ENCODE data around the gene COG1.
"Not testable (repeated sequence)": the region's sequence is repeated elsewhere in the genome, so short reads cannot be mapped to it uniquely, and the experiment has no call there.

Gene COG1, protein sequence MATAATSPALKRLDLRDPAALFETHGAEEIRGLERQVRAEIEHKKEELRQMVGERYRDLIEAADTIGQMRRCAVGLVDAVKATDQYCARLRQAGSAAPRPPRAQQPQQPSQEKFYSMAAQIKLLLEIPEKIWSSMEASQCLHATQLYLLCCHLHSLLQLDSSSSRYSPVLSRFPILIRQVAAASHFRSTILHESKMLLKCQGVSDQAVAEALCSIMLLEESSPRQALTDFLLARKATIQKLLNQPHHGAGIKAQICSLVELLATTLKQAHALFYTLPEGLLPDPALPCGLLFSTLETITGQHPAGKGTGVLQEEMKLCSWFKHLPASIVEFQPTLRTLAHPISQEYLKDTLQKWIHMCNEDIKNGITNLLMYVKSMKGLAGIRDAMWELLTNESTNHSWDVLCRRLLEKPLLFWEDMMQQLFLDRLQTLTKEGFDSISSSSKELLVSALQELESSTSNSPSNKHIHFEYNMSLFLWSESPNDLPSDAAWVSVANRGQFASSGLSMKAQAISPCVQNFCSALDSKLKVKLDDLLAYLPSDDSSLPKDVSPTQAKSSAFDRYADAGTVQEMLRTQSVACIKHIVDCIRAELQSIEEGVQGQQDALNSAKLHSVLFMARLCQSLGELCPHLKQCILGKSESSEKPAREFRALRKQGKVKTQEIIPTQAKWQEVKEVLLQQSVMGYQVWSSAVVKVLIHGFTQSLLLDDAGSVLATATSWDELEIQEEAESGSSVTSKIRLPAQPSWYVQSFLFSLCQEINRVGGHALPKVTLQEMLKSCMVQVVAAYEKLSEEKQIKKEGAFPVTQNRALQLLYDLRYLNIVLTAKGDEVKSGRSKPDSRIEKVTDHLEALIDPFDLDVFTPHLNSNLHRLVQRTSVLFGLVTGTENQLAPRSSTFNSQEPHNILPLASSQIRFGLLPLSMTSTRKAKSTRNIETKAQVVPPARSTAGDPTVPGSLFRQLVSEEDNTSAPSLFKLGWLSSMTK

DNA sequence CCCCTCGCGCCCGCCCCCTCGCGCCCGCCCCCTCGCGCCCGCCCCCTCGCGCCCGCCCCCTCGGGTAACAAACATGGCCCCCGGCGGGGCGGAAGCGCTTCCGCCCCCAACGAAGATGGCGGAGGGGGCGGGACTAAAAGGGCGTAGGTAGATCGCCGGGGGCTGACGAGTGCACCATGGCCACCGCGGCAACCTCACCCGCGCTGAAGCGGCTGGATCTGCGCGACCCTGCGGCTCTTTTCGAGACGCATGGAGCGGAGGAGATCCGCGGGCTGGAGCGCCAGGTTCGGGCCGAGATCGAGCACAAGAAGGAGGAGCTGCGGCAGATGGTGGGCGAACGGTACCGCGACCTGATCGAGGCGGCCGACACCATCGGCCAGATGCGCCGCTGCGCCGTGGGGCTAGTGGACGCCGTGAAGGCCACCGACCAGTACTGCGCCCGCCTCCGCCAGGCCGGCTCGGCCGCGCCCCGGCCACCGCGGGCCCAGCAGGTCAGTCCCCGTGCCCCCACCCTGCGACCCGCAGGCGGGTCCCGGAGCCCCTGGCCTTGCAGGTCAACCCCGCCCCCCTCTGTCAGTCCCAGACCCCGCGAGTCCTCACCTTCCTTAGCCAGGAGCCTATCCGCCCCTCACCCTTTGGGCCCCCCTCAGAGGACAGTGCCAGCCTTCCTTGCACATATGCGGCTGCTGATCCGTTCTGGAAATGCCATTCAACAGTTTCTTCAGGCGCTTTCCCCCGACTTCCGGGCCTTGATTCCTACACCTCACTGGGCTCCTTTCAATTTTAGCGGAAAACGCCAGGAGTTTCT is at the start of gene COG1:
Gene COG1, plus strand, starts transcription at position 162 of the 808 bp plus-strand sequence. Its CDS starts 15 bp downstream, at position 177.
- DNase-seq (ENCODE audit: low read depth in 2 of 2) = peak; percentile 44 to 84

GRCh38 chr17:73144209-73144608 is 48.6 kb upstream of the COG1 start:
- DNase-seq (ENCODE audit: low read depth in 2 of 2) = not testable (repeated sequence)

DNA sequence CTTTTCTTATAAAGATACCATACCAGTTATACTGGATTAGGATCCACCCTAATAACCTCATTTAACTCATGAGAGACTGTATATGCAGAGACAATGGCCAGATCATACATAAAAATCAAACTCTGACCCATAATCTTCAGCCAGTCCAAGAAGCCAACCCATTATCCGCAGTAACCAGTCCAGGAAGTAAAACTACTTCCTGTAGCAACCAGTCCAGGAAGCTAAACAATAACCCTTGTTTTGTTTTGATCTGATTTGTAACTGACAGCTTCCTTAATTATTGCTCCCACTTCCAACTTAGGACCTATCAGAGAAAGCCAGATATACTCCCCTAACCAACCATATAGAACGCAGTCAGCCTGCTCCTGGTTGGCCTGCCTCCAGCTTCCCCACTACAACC is 47.2 kb upstream of the COG1 start:
- DNase-seq (ENCODE audit: low read depth in 2 of 2) = no peak

DNA sequence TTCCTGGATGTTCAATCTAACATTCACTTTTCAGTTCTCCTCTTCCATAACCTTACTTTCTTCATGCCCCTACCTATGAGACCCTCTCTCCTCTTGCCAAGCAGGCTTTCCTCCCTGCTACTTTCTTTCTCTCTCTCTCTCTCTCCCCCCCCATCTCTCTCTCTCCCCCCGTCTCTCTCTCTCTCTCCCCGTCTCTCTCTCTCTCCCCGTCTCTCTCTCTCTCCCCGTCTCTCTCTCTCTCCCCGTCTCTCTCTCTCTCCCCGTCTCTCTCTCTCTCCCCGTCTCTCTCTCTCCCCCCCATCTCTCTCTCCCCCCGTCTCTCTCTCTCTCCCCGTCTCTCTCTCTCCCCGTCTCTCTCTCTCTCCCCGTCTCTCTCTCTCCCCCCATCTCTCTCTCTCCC is 45.1 kb upstream of the COG1 start:
- not testable (repeated sequence) for DNase-seq (ENCODE audit: low read depth in 2 of 2)

DNA sequence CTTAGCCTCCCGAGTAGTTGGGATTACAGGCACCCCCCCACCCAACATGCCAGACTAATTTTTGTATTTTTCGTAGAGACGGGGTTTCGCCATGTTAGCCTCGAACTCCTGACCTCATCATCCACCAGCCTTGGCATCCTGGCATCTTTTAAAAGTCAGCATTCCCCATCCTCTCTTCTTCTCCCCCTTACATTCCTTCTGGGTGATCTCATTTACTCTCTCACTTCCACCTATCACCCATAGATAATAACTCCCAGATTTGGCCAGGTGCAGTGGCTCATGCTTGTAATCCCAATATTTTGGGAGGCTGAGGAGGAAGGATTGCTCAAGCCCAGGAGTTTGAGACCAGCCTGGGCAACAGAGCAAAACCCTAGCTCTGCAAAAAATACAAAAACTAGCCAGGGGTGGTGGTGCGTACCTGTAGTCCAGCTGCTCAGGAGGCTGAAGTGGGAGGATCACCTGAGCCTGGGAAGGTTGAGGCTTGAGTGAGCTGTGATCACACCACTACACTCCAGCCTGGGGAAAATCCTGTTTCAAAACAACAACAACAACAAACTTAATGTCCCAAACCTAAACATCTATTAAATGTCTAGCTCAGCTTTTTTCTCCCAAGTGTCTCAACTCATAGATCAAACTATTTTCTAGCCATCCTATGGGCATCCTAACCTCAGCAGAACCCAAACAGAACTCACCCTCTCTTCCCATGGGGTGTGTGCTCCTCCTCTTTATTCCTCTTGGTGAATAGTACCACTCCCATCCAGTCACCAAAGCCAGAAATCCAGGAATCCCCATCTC is 44.1 kb upstream of the COG1 start:
- DNase-seq (ENCODE audit: low read depth in 2 of 2) = no peak

GRCh38 chr17:73150622-73151300 is 42.1 kb upstream of the COG1 start:
- not testable (repeated sequence) for DNase-seq (ENCODE audit: low read depth in 2 of 2)

DNA sequence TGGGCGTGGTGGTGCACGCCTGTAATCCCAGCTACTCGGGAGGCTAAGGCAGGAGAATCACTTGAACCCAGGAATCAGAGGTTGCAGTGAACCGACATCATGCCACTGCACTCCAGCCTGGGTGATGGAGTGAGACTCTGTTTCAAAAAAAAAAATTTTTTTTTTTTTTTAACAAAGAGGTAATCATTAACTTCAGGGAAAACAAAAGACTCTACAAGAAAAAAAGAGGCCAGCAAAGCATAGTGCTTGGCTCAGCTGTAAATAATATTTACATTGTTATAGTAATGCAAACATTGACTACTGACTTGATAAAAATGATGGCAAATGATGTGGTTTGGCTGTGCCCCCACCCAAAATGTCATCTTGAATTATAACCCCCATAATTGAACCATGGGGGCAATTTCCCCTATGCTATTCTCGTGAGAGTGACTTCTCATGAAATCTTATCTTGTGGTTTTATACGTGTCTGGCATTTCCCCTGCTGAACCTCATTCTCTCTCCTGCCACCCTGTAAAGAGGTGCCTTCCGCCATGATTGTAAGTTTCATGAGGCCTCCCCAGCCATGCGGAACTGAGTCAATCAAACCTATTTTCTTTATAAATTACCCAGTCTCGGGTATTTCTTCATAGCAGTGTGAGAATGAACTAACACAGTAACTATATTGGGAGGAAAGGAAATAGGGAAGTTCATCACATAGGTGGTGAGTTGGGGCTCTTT is 40.8 kb upstream of the COG1 start:
- DNase-seq (ENCODE audit: low read depth in 2 of 2) = no peak

- DNase-seq (ENCODE audit: low read depth in 2 of 2) = no peak
Observed at GRCh38 chr17:73155410-73156165, 37.3 kb upstream of the COG1 start.

- DNase-seq (ENCODE audit: low read depth in 2 of 2) = no peak
Observed at GRCh38 chr17:73156166-73156840, 36.6 kb upstream of the COG1 start.

DNA sequence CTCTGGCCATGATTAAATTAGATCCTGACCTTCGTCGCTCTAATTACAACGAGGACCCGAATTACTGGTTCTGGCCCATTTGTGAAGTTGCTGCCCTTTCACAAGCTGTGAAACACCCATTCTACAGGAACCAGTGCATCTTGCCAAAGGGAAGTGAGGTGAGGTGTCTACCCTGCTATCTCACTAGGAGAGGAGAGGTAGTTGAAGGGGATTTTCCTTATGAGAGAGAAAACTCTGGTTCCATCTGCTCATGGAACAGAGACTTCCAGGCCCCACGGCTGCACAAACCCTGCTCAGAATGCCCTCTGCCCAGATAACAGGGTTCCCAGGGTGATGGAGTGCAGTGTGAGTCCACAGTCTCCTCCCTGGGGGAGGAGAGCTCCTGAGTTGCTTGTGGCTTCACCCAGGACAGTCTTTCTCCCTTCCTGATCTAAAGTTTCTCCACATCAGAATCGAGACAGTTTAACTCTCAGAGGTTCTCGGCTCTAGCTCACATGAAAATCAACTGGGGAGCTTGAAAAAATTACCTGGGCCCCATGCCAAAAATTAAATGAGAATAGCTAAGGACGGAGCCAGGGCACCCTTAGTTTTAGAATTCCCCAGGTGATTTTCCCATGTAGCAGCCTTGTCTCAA is 35.9 kb upstream of the COG1 start:
- no peak for DNase-seq (ENCODE audit: low read depth in 2 of 2)

DNA sequence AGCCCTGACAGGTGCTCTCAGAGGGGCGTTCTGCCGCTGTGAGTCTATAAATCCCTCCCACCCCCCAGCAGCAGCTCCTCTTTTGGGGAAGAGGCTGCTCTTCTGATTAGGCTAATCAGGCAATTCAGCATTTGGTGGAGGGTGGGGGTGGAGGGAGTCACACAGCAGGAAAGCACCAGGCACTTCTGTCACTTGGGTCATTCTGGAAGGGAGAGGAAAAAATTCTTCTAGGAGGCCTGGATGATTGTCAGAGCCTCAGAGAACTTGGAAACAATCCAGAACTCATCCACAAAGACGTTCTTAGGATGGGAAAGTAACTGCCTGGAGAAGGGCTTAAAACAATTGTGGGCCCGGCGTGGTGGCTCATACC is 35.3 kb upstream of the COG1 start:
- DNase-seq (ENCODE audit: low read depth in 2 of 2) = no peak

GRCh38 chr17:73158133-73158532 is 34.7 kb upstream of the COG1 start:
- DNase-seq (ENCODE audit: low read depth in 2 of 2) = no peak

- DNase-seq (ENCODE audit: low read depth in 2 of 2) = no peak
Observed at GRCh38 chr17:73160980-73161630, 31.8 kb upstream of the COG1 start.

GRCh38 chr17:73163043-73163442 is 29.8 kb upstream of the COG1 start:
- no peak for DNase-seq (ENCODE audit: low read depth in 2 of 2)

- DNase-seq (ENCODE audit: low read depth in 2 of 2) = no peak
Observed at GRCh38 chr17:73165616-73166404, 27.0 kb upstream of the COG1 start.

- DNase-seq (ENCODE audit: low read depth in 2 of 2) = no peak
Observed at GRCh38 chr17:73166731-73167581, 25.9 kb upstream of the COG1 start.
